Right lobe of liver (tissue), 4 donors: ENCODE results near the gene PTPN4.

Experiments
- CTCF ChIP-seq, 4 donors: fragments of 200-600 bp in 3 of 4; fragments of 450-650 bp in 1 of 4; IDR thresholded peaks; one replicate each; pipeline versions ENCODE4 v1.5.1 to v1.8.0; 2016 to 2022; ENCODE audit warnings: antibody characterized with exemption in 4 of 4, mild to moderate bottlenecking in 2 of 4
- POLR2A ChIP-seq: fragments of 450-650 bp; IDR thresholded peaks from one replicate; pipeline ENCODE4 v1.6.1; 2017; ENCODE audit warnings: antibody characterized with exemption, mild to moderate bottlenecking
- donor health status: DM: no; HTN: no; CAD: no.
- donor health status: DM: no; HTN: no; CAD: no.
- donor health status: DM: no; HTN: yes; CAD: no.

GRCh38 chr2:119950966-119951365 lies 191.2 kb downstream of the PTPN4 start:
- TF ChIP-seq CTCF (IDR thresholded peaks at IDR 0.05) (peak; percentile 19 to 34 (median 23)), POLR2A (no peak)
